ENCODE data around the gene TNFRSF18. TPM values are rescaled to one million over a fixed set of nuclear protein-coding genes. Genes with fewer than 3 reads are reported as not detected.

TNFRSF18 gene
- total and polyA plus RNA-seq, 2 experiments from 2014 or later = 1.1 to 1.5 TPM

GRCh38 chr1:1157033-1157365, 49.4 kb downstream of the TNFRSF18 start (continued):
- TF ChIP-seq ZNF331 (CRISPR knock-in tag; IDR thresholded peaks at IDR 0.05; ENCODE audit: low read depth) = no peak
- no peak for TF ChIP-seq NANOG (IDR thresholded peaks at IDR 0.05; ENCODE audit: borderline replicate concordance)
- TF ChIP-seq ETS1 (IDR thresholded peaks at IDR 0.05) = no peak

- no peak for ATAC-seq
- Histone ChIP-seq H3K4me2 (0 out of 2 replicates have a peak overlapping the region, but pooled peaks have one; percentile 48), H4K20me1 (replicated peaks; ENCODE audit: insufficient read depth) (no peaks in the 10 kb centered on the region), H2AFZ (no peak overlapping the region), H3F3A (replicated peaks; ENCODE audit: low read depth) (0 out of 2 replicates have a peak, but pooled peaks cover 8% of the 10 kb centered on the region), H3K4me1 (ENCODE audit: insufficient read depth) (no peaks in the 10 kb centered on the region; the same call in 1 of the 2 replicates), H3K27me3 (ENCODE audit: insufficient read depth) (no peaks in the 10 kb centered on the region), H3K36me3 (ENCODE audit: insufficient read depth) (no peaks in the 10 kb centered on the region), H3K79me2 (replicated peaks; ENCODE audit: insufficient read depth) (no peaks in the 10 kb centered on the region), H3K27ac (ENCODE audit: low read depth) (no peak overlapping the region), H3K9me2 (ENCODE audit: insufficient read depth) (no peaks in the 10 kb centered on the region), H3K4me3 (no peak overlapping the region)
- Mint-ChIP-seq H3K27me3 (ENCODE audit: insufficient read depth, low read depth, poor library complexity) (peaks cover 25% of the 10 kb centered on the region), H3K9me3 (peaks cover 35% of the 10 kb centered on the region), H3K4me3 (peak overlapping the region; percentile 47; the same call in 2 of the 3 replicates), H3K4me1 (no peaks in the 10 kb centered on the region; the same call in 1 of the 3 replicates), H3K36me3 (ENCODE audit: low read depth) (peaks cover 23% of the 10 kb centered on the region), H3K27ac (no peak overlapping the region)
- no peak for TF ChIP-seq ZNF114 (CRISPR knock-in tag; IDR thresholded peaks at IDR 0.05)
- no peak for TF ChIP-seq CREB1 (CRISPR knock-in tag; IDR thresholded peaks at IDR 0.05; ENCODE audit: low read depth)
- no peak for TF ChIP-seq ZNF462 (CRISPR knock-in tag; IDR thresholded peaks at IDR 0.05)
- no peak for TF ChIP-seq EZH2 (IDR thresholded peaks at IDR 0.05; ENCODE audit: low read depth, unreplicated experiment)
- TF ChIP-seq POLR2AphosphoS5 (IDR thresholded peaks at IDR 0.05; ENCODE audit: low read depth) = no peak
- TF ChIP-seq ETS1 (IDR thresholded peaks at IDR 0.05) = no peak
- no peak for DNase-seq (ENCODE audit: low spot score)
These were observed 50.0 kb downstream of the TNFRSF18 start for GRCh38 chr1:1156140-1157032.
